ENCODE measurements around the gene PTTG1IP. TPM values are rescaled to one million over a fixed set of nuclear protein-coding genes. Genes with fewer than 3 reads are reported as not detected.

The PTTG1IP gene
- total and polyA plus RNA-seq, 10 of the 15 experiments (the other 5 are each of a cell fraction or from before 2014, with no cell fraction given): 2.4 to 56.4 (median 44.4) TPM

DNA sequence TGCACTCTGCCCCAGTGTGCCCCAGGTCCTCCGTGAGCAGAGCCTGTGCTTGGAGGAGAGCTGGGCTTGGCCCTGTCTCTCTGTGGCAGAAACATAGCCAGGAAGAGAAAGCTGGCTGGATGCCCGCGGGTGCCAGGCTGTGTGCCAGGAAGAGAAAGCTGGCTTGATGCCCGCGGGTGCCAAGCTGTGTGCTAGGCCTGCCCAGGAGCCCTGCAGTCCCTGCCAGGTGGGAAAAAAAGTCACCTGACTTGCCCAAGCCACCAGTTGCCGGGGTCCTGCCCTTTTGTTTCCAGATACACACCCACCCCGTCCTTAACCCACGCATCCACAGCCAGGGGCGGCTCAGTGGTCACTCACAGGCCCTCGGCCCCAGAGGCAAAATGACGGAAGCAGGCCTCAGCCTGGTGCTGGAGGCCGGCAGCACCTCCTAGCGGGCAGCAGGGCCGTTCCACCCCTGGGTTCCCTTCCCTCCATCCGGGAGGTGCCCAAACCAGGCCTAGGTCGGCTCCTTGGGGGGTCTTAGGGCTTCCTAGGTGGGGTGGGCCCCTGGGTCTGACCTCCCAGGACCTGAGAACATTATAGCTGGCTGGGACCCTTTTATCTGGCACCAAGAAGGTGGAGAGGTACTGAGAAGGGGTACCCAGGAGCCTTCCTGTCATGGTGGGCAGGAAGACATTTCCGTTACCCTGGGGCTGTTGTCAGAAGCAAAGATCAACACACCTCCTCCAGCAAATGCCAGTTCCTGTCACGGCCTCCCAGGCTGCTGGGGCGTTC lies 38.1 kb upstream of the PTTG1IP start (continued):
- TF ChIP-seq, protein P1, sequence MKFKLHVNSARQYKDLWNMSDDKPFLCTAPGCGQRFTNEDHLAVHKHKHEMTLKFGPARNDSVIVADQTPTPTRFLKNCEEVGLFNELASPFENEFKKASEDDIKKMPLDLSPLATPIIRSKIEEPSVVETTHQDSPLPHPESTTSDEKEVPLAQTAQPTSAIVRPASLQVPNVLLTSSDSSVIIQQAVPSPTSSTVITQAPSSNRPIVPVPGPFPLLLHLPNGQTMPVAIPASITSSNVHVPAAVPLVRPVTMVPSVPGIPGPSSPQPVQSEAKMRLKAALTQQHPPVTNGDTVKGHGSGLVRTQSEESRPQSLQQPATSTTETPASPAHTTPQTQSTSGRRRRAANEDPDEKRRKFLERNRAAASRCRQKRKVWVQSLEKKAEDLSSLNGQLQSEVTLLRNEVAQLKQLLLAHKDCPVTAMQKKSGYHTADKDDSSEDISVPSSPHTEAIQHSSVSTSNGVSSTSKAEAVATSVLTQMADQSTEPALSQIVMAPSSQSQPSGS (IDR thresholded peaks at IDR 0.05; ENCODE audit: low read length): no peak

DNA sequence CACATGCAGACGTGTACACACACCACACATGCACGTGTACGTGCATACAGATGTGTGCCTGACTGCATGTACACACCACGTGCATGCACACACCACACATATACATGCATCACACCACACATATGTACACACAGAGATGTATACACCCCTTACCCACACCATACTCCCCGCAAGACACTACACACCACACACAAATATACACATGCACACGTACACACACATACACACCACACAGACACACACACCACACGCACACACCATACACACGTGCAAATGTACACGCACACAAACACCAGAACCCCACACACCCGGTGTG lies 37.5 kb upstream of the PTTG1IP start:
- WGBS (ENCODE audit: insufficient coverage, insufficient replicate concordance, low lambda C conversion rate, missing lambda C conversion rate): 84% methylated on average over 10 of the region's 10 CpGs
- Histone ChIP-seq H3K4me2 (ENCODE audit: control insufficient read depth, insufficient read depth) (peak overlapping the region; percentile 31; the same call in 1 of the 2 replicates), H3K9me3 (replicated peaks; ENCODE audit: control insufficient read depth, insufficient read depth, low read length) (no peaks in the 10 kb centered on the region), H3K27me3 (replicated peaks in 1 of 2; ENCODE audit: control insufficient read depth in 2 of 2, insufficient read depth in 2 of 2, low read length in 1 of 2) (no peaks in the 10 kb centered on the region), H2AFZ (ENCODE audit: control insufficient read depth, low read depth, low read length) (no peak overlapping the region), H3K79me2 (ENCODE audit: control insufficient read depth, insufficient read depth, low read length) (peaks cover 10% of the 10 kb centered on the region), H3K36me3 (ENCODE audit: control insufficient read depth in 2 of 2, insufficient read depth in 2 of 2, low read length in 1 of 2) (peaks cover 3 to 15% of the 10 kb centered on the region in 2 experiments; a peak in 3 of 4 replicates), H3K4me1 (ENCODE audit: control insufficient read depth, insufficient read depth, low read length) (peaks cover 35% of the 10 kb centered on the region), H4K20me1 (ENCODE audit: control insufficient read depth, insufficient read depth) (no peaks in the 10 kb centered on the region), H3K4me3 (no peak overlapping the region), H3K9ac (ENCODE audit: control insufficient read depth, insufficient read depth, low read length) (peak overlapping the region; percentile 10; the same call in 1 of the 2 replicates), H3K27ac (ENCODE audit: control insufficient read depth, insufficient read depth) (no peak overlapping the region)
- ChIA-PET POLR2A (no interaction called here), SMC1A (ENCODE audit: uncharacterized antibody, unreplicated experiment) (no interaction called here), CTCF (interaction anchor here (1.3 kb wide), 1 partner anchor 228 kb away, joined by 3 read pairs; no protein-coding TSS in a partner anchor), RAD21 (ENCODE audit: unreplicated experiment) (no interaction called here)
- no peak for ATAC-seq
- in situ Hi-C loops (cut with MboI): no loop called here
- TF ChIP-seq BCL11A (IDR thresholded peaks at IDR 0.05; ENCODE audit: low read depth, low read length): no peak
- intact Hi-C loops (cut with micrococcal nuclease; ENCODE audit: unreplicated experiment): no loop called here
- no TSS peak for BruUV-seq (replicated peaks)
- no peak for DNase-seq (ENCODE audit: low read depth, low spot score)
- no peak for FAIRE-seq
